NCI-H187 (cell line): ENCODE measurements around the gene SAFB2.

Source experiments
- DNase-seq, 2 experiments: peaks; one replicate each; lab custom pipeline; 2025; lab: John Stamatoyannopoulos, UW

The SAFB2 gene

DNA sequence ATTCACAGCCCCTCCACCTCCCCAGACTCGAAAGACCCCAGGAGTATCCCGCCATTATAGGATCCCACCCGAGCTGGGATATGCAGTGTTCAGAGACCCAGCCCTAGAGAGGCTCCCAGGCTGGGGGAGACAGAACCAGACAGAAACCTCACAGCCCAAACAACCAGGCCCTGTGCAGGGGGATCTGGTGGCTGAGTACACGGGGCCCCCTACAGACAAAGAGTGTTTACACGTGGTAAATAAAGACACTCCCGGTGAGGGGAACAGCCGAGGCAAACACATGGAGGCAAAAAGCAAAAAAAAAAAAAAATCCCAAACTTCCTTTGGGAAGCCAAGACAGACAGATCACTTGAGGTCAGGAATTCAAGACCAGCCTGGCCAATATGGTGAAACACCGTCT, 79.9 kb downstream of the SAFB2 start:
- DNase-seq, result no peak

DNA sequence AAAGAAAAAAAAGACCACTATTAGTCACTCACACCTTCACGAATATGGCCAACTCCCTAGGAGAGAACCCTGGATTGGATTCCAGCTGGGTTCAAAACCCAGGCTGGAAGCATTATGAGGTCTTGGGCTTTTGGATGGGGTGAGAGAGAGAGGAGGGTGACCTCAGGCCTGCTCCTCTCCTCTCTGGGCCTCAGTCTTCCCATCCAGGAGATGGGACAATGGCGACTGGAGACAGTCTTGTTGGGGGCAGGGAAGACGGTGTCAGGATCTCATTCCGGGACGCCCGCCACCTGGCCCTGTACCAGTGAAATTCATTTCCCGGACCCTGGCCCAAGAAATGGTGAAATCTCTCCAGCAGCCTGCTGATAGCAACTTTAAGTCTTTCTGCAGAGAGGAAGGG, 81.1 kb downstream of the SAFB2 start:
- no peak for DNase-seq

DNA sequence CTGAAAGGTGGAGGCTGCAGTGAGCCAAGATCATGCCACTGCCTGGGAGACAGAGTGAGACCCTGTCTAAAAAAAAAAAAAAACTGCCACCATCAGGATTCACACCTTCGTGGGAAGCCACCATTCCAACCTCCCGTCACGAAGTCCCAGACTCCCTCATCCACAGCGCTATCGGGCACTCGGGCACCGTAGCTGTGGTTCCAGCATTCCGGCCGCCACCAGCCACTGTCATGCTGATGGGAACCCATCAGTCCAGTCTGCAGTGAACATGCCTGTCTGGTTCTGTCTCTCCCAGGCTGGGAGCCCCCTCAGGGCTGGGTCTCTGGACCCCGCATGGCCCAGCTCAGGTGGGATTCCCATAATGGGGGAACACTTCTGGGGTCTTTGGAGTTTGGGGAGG, 82.4 kb downstream of the SAFB2 start:
- DNase-seq, result no peak

- no peak for DNase-seq
These were observed 84.7 kb downstream of the SAFB2 start for GRCh38 chr19:5537870-5538269.
